Stimulated activated CD4-positive, alpha-beta T cell treated with anti-CD3 and anti-CD28 coated beads, Interleukin-15, amount 100 ng/mL, for 48 hours (primary cell): ENCODE data around the gene FHIT.

Source experiments
- DNase-seq, 2 donors: peaks; one replicate each; pipeline ENCODE4 v3.0.0-alpha.2; 2020; ENCODE audit warnings: low read depth in 2 of 2

The FHIT gene

DNA sequence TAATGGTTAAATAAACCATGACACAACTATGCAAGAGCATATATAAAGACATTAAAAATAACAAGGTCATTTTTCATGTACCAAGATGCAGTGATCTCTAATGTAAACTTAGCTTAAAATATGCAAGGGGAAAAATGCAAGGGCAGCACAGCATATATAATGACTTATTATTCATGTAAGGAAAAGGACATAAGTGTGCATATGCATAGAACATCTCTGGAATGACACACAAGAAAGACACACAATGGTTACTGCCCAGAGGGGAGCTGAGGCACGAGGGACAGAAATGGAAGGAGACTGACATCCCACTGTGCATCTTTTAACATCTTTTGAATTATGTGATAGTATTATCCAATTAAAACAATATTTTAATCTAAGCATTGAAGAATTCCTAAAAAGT lies 79.0 kb downstream of the FHIT start:
- no peak for DNase-seq

GRCh38 chr3:61169621-61170251 lies 81.5 kb downstream of the FHIT start:
- DNase-seq: no peak

DNA sequence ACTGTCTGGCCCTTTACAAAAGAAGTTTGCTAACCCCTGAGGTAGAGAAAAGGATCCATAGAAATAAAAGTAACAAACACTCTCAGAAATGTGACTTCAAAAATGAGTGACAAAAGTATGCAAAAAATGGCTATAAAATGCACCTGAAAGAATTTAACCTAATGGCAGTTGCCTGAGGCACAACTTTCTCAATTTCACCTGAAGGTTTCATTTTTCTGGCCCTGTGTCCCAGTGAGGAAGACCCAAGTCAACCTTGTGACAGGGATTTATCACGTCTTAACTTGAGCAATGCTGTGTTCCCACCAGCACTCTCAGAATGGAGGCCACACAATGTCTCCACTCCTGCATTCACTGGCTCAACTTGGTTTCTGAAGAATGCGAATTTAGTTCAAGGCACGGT lies 83.0 kb downstream of the FHIT start:
- no peak for DNase-seq

- no peak for DNase-seq
Observed at GRCh38 chr3:61162965-61163364, 88.3 kb downstream of the FHIT start.

GRCh38 chr3:61158667-61159066 lies 92.6 kb downstream of the FHIT start:
- no peak for DNase-seq

DNA sequence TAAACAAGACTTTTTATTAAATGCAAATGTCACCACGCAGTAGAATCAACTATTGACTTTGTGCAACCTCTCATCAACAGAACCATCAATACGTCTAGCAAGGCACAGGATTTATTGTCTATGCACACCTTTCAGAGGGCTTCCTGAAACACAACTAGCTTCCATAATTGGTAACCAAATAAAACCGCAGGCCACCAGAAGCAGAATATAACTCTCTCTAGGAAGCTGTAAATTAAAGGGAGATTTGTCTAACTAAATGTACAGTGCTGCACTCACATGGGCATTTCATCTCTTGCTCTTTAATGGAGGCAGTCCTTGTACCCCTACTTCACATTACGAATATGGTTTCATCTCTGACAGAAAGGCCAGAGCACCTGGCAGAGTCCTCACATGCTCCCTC lies 93.0 kb downstream of the FHIT start:
- no peak for DNase-seq

DNA sequence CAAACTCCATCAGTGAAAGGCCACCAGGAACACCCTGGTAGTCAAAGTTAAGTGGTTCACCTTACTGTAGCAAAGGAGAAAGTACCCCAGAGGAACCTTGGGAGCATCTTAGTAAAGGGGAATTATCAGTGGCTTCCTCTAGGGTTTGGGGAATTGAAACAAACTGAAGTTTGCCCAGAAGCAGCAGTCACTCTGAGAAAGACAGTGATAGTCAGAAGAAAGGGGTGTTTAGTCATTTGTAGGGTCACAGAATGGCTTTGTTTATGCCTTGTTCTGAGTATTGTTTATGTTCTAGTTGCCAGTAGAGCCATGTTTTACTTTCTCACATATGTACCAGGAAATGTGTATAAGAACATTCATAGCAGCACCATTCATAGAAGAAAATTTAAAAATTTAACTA lies 93.8 kb downstream of the FHIT start:
- no peak for DNase-seq

- no peak for DNase-seq
Observed at GRCh38 chr3:61155701-61156292, 95.5 kb downstream of the FHIT start.

DNA sequence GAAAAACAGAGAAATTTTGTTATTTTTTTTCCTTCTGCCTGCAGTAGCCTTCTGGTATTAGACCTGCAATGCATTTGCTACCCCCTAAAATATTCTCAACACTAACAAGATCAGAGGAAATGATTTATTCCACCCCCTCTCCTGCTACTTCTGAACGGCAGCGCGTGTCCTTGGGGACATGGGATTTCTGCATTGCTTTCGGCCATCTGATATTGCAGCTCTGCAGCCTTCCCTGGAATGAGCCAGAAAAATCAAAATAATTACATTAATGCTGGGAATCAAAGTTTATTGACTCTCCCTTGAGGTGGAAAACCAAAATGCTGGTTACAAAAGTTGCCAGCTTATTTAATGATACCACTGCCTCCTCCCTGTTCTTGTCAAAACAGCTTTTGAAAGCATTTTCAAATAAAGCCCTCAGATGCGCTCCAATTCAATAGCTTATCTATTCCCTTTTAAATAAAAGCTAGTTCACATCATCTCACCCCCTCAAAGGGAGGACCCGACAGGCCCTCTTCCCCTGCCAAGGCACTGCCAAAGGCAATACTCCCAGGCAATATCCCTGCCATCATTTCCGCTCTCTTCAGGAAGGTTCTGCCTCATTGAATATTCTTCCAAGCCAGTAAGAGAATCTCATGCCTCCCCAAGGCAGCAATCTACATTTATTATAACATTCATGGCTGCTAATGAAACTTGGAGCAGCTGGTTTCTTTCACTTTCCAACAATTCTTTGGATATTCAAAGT lies 96.6 kb downstream of the FHIT start:
- no peak for DNase-seq

- no peak for DNase-seq
Observed at GRCh38 chr3:61152071-61152470, 99.2 kb downstream of the FHIT start.

DNA sequence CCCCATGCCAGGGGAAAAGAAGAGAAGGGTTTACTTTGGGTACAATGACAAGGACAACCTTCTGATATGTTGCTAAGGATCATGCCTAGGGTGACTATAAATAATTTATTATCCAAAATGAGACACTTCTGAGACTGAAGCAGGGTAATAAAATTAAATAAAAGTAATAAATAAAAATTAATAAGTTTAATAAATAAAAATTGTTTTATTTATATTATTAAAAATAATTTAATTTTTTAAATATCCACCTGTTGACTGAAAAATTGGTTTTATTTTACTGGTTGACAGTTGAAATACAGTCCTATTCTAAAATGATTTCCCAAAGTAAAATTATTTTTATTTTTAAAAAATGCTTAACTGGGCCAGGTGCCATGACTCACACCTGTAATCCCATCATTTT lies 102.0 kb downstream of the FHIT start:
- DNase-seq: no peak

DNA sequence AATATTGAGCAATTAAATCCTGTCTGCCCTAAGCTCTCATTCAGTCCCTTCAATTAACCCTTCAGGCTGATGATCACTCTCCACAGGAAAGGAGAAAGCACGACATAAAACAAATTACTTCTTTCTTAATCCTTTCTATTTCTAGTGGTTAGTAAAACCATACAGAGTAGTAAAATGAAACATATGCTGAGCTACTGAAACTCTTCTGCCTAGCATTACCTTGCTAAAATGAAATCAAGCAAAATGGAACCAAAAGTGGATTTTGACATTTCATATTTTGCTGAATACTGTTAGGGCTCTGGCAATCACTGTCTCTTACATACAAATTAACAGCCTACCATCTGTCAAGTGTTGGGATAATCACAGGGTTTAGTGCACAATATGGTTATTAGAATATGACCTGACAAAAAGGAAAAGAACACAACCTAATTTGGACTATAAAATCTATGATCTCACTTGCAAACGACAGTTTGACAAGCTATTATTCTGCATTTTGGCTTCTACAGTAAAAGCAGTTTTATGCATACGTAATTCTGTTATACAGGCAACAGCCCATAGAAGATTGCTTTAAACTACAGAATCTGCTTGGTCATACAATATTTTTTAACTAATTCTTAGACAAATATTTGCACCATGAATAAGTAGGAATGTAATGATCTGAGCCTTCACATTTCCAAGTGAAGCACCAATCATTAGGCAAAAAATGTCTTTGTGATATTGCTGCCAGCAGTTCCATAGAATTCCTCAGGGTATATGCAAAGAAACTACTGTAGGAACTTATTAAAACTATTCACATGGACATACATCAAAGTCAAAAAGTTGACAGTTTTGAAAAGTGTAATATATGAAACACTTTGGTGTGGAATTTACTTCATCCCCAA lies 105.0 kb downstream of the FHIT start:
- no peak for DNase-seq

- DNase-seq: no peak
Observed at GRCh38 chr3:61141697-61142096, 109.6 kb downstream of the FHIT start.

DNA sequence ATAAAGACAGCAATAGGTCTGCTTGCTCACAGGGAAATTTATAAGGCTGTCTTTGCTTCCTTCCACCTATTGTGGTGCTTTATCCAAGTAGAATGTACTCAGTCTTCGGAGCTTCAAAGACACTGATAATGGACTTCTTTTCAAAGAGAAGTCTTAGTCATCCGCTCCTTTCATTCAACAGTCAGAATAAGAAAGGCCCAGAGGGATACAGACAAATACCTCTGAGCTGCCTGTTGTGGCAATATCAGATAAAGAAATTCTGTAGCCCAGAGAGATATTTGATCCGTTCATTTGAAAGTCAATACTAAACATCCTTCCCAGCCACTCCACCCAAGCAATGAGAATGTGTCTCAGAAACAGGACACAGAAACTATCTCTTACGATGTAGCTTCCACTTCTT lies 110.0 kb downstream of the FHIT start:
- no peak for DNase-seq

- DNase-seq: no peak
Observed at GRCh38 chr3:61139686-61140085, 111.6 kb downstream of the FHIT start.

- no peak for DNase-seq
Observed at GRCh38 chr3:61138401-61138800, 112.9 kb downstream of the FHIT start.

DNA sequence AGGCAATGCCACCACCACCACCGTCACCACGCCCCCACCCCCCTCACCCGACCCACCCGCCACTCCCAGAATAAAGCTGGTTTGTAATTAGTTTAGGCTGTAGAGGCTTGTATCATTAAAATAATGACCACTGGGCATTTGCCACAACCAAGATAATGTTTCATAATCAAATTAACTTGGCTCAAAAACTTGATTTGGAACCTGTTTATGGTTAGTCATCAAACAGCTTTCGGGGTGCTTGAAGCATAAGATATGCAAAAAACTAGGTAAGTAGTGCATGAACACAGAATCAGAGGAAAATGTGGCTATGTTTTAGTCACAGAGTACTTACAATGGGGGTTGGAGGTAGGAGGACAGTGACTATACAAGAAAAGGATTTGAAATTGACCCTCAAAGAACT lies 115.1 kb downstream of the FHIT start:
- DNase-seq: no peak

DNA sequence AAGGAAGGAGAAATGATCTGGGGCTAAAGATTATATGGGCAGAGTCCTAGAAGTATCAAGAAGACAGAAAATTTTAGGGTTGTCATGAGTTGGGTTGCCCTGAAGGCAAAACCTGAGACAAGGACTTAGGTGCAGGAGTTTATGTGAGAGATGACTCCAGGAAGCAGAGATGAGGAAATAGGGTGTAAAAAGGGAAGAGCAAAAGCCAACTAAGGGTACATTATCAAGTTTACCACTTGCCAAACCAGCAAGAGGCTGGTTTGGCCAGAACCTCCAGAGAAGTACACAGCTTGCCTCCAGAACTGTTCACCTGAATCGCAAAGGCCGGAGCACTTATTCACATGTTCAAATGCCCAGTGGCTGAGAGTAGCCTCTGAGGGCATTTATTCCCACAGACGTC lies 116.7 kb downstream of the FHIT start:
- no peak for DNase-seq

GRCh38 chr3:61132062-61132461 lies 119.2 kb downstream of the FHIT start:
- no peak for DNase-seq

GRCh38 chr3:61118830-61119229 lies 132.4 kb downstream of the FHIT start:
- DNase-seq: no peak

DNA sequence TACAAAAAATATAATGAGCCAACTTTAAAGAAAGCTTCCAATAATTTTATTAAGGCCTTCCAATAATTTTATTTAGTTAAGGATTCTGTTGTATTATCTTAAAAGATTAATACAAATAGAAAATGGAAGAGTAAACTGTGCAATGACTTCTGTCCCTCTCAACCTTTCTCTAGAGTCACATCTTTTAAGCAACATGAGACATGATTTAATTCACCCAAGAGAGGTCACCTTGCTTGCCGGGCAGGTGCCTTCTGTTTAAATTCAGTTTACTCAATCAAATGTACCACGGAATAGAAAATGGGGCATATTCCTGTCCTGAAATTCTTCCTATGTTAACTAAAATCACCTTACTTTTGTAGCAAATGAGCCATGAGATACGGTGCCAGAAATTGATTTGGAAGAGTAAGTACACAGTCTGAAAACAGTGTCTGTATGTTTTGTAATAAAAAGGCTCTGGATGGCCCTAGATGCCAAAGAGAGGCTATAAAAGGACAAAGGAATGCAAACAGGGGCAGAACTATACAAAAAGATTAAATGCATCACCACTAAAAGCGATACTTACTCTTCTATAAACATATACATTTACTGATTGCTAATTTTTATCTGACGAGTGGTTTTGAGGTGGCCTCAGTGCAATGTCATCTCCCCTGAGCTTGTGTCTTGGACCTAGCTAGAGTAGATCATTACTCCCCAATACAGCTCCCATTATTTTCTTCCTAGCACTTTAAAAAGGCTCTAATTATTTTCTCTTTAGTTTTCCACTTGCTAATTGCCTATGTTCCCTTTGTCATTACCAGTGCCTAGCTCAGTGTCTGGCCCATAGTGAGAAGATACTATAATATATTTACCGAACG lies 134.0 kb downstream of the FHIT start:
- DNase-seq: no peak
